Measurements from ENCODE around the gene ANKRD55. TPM values are rescaled to one million over a fixed set of nuclear protein-coding genes. Genes with fewer than 3 reads are reported as not detected.
A peak's percentile ranks its signal among the peaks of the same experiment; 100 is the strongest.
"Not testable (repeated sequence)": the region's sequence is repeated elsewhere in the genome, so short reads cannot be mapped to it uniquely, and the experiment has no call there.

Gene ANKRD55
- total and polyA plus RNA-seq, 11 donors = 0.11 to 0.15 TPM; not detected in 9

- H3K27ac ChIP-seq = no peak overlapping the region
- no peaks in the 10 kb centered on the region for H3K9me3 ChIP-seq
- no peak for ATAC-seq
Measured at GRCh38 chr5:56202483-56202882, 30.6 kb downstream of the ANKRD55 start.

GRCh38 chr5:56201762-56202261, 31.3 kb downstream of the ANKRD55 start:
- H3K36me3 ChIP-seq, H3K27me3 ChIP-seq, ATAC-seq, H3K9me3 ChIP-seq, H3K27ac ChIP-seq, DNase-seq, H3K4me3 ChIP-seq: not testable (repeated sequence)
- 65 to 81% (median 72%) methylated on average over 3 of the region's 3 CpGs for WGBS, 4 donors
- H3K4me1 ChIP-seq = peaks cover 0 to 19% (median 0%) of the 10 kb centered on the region in 12 donors
- intact Hi-C loops (cut with DNase I) = loop anchor here (1.0 to 10.0 kb wide), 11 partner anchors 219 to 877 kb away; partner anchors contain the start of gene SLC38A9 (in 4 of the 10)

More at GRCh38 chr5:56202483-56202882, 30.6 kb downstream of the ANKRD55 start:
- Histone ChIP-seq H3K4me3 (no peak overlapping the region), H3K36me3 (no peaks in the 10 kb centered on the region), H3K27me3 (no peaks in the 10 kb centered on the region), H3K4me1 (peaks cover 0 to 19% (median 0%) of the 10 kb centered on the region in 12 donors)
- no peak for TF ChIP-seq POLR2A (IDR thresholded peaks at IDR 0.05)
- TF ChIP-seq, protein P1, sequence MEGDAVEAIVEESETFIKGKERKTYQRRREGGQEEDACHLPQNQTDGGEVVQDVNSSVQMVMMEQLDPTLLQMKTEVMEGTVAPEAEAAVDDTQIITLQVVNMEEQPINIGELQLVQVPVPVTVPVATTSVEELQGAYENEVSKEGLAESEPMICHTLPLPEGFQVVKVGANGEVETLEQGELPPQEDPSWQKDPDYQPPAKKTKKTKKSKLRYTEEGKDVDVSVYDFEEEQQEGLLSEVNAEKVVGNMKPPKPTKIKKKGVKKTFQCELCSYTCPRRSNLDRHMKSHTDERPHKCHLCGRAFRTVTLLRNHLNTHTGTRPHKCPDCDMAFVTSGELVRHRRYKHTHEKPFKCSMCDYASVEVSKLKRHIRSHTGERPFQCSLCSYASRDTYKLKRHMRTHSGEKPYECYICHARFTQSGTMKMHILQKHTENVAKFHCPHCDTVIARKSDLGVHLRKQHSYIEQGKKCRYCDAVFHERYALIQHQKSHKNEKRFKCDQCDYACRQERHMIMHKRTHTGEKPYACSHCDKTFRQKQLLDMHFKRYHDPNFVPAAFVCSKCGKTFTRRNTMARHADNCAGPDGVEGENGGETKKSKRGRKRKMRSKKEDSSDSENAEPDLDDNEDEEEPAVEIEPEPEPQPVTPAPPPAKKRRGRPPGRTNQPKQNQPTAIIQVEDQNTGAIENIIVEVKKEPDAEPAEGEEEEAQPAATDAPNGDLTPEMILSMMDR (IDR thresholded peaks at IDR 0.05) = no peak
- 52 to 67% (median 55%) methylated on average over 3 of the region's 3 CpGs for WGBS, 4 donors
- DNase-seq = no peak
- intact Hi-C loops (cut with DNase I) = loop anchor here in 9 of 10 donors (2.0 to 10.0 kb wide), 8 partner anchors 220 to 878 kb away; partner anchors contain the start of gene SLC38A9 (in 4 of the 9)

DNA sequence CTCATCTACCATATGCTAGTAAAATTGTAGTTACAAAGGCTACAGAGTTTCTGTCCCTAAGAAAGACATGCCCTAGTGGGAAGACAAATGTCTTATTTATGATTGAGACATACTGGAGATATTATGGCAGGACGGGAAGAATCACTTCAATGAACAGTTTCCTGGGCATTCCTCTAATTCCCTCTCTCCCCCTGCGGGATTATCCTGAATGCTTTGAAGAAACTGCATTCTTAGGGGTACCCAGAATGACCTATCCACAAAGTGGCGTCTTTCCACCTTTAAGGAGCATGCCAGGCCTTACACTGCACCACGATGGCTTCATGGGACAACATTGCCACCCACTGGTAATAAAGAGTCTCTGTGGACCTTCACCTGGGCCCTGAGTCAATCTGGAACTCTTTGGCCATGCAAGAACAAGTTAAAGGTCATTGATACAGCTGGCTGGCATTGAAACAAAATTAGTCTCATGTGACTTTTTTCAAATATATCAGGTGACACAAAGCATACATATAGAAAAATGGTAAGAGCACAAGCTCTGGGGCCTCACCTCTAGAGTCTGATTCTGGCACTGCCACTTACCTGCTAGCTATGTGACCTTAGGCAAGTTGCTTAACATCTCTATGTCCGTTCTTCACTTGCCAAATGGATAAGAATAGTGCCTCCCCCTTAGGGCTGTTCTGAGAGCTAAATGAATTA, 32.0 kb downstream of the ANKRD55 start:
- TF ChIP-seq, protein P1 (IDR thresholded peaks at IDR 0.05) = peak; percentile 65 to 92 (median 78)
- TF ChIP-seq POLR2A (IDR thresholded peaks at IDR 0.05) = no peak
- peak in 4 of 5 donors; percentile 47 to 69 (median 54) for DNase-seq
- ATAC-seq = peak; percentile 91 to 99 (median 98)

GRCh38 chr5:56195016-56195415, 38.1 kb downstream of the ANKRD55 start:
- no peaks in the 10 kb centered on the region for H3K36me3 ChIP-seq
- intact Hi-C loops (cut with DNase I) = loop anchor here in 2 of 10 donors (10.0 kb wide), 1 partner anchor 480 kb away; the partner anchor contains the start of gene SLC38A9 (in 2 of the 2)
- DNase-seq = no peak
- ATAC-seq = no peak
- TF ChIP-seq POLR2A (IDR thresholded peaks at IDR 0.05) = no peak
- TF ChIP-seq, protein P1 (IDR thresholded peaks at IDR 0.05) = no peak
- H3K4me1 ChIP-seq = peaks cover 0 to 23% (median 0%) of the 10 kb centered on the region in 12 donors
- H3K4me3 ChIP-seq = no peak overlapping the region
- H3K27me3 ChIP-seq = no peaks in the 10 kb centered on the region
- H3K27ac ChIP-seq = no peak overlapping the region
- WGBS, 4 donors = 15 to 32% (median 30%) methylated on average over 1 of the region's 1 CpG
- H3K9me3 ChIP-seq = peaks cover 0 to 5% (median 0%) of the 10 kb centered on the region in 12 donors

More for the DNA sequence above, 32.0 kb downstream of the ANKRD55 start:
- intact Hi-C loops (cut with DNase I) = loop anchor here in 9 of 10 donors (1.0 to 10.0 kb wide), 11 partner anchors 218 to 876 kb away; partner anchors contain the start of gene SLC38A9 (in 4 of the 9)
- WGBS, 4 donors = 29 to 46% (median 38%) methylated on average over 5 of the region's 5 CpGs
- no peak overlapping the region for H3K4me3 ChIP-seq
- no peaks in the 10 kb centered on the region for H3K27me3 ChIP-seq
- H3K4me1 ChIP-seq = peaks cover 0 to 19% (median 0%) of the 10 kb centered on the region in 12 donors
- H3K27ac ChIP-seq = no peak overlapping the region
- H3K36me3 ChIP-seq = no peaks in the 10 kb centered on the region
- no peaks in the 10 kb centered on the region for H3K9me3 ChIP-seq

Measured in heart left ventricle (tissue), 16 donors.